ENCODE data around the gene TUBB4A. TPM values are rescaled to one million over a fixed set of nuclear protein-coding genes. Genes with fewer than 3 reads are reported as not detected.

TUBB4A gene
- total and polyA plus RNA-seq, 4 donors: 0.05 to 2.1 (median 0.18) TPM

DNA sequence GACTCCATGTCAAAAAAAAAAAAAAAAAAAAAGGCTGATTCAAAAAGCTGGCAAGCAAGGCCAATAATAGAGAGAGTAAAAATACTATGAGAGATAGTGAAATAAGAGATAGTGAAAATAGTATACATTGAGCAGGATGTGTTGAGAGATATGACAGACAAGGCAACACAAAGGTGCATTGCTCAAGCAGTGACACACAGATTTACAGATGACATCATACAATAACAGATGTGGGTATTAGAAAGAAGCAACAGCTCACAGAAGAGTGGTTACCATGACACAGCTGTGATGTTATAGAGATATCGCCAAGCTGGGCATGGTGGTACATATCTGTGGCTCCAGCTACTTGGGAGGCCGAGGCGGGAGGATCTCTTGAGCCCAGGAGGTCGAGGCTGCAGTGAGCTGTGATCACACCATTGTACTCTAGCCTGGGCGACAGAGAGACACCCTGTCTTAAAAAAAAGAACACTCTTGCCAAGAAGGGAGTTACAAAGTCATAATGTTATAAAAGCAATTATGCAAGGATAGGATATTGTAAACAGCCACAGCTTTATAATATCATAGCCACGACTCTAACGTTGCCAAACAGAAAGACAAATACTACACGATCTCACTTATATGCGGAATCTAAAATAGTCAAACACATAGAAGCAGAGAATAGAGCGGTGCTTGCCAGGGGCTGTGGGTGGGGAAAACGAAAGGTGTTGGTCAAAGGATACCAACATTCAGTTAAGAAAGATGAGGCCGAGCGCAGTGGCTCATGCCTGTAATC lies 39.0 kb upstream of the TUBB4A start:
- no peaks in the 10 kb centered on the region for H3K9me3 ChIP-seq (ENCODE audit: control insufficient read depth in 4 of 4, insufficient read depth in 3 of 4, low read length in 3 of 4)
- ATAC-seq (ENCODE audit: insufficient read depth, low FRiP score) (no peak), DNase-seq (peak; percentile 35 to 94 (median 76))
- no peaks in the 10 kb centered on the region for H3K27me3 ChIP-seq (ENCODE audit: control insufficient read depth in 3 of 3, insufficient read depth in 3 of 3, low read length in 2 of 3)
- WGBS, 2 donors: 66 to 82% methylated on average over 13 of the region's 13 CpGs
- H3K27ac ChIP-seq (ENCODE audit: low read depth in 1 of 2, low read length in 1 of 2): no peak overlapping the region
- no peaks in the 10 kb centered on the region for H3K36me3 ChIP-seq (ENCODE audit: control insufficient read depth in 4 of 4, insufficient read depth in 4 of 4, low read length in 4 of 4)
- H3K4me3 ChIP-seq: no peak overlapping the region
- H3K4me1 ChIP-seq (ENCODE audit: control insufficient read depth in 5 of 5, insufficient read depth in 5 of 5, low read length in 5 of 5): peaks cover 0 to 2% (median 0%) of the 10 kb centered on the region in 5 donors
- TF ChIP-seq, protein P1, sequence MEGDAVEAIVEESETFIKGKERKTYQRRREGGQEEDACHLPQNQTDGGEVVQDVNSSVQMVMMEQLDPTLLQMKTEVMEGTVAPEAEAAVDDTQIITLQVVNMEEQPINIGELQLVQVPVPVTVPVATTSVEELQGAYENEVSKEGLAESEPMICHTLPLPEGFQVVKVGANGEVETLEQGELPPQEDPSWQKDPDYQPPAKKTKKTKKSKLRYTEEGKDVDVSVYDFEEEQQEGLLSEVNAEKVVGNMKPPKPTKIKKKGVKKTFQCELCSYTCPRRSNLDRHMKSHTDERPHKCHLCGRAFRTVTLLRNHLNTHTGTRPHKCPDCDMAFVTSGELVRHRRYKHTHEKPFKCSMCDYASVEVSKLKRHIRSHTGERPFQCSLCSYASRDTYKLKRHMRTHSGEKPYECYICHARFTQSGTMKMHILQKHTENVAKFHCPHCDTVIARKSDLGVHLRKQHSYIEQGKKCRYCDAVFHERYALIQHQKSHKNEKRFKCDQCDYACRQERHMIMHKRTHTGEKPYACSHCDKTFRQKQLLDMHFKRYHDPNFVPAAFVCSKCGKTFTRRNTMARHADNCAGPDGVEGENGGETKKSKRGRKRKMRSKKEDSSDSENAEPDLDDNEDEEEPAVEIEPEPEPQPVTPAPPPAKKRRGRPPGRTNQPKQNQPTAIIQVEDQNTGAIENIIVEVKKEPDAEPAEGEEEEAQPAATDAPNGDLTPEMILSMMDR (IDR thresholded peaks at IDR 0.05; ENCODE audit: control extremely low read depth, extremely low read depth): no peak
- no peak overlapping the region for H3K9ac ChIP-seq (ENCODE audit: insufficient read depth in 1 of 2, low read length in 2 of 2)

DNA sequence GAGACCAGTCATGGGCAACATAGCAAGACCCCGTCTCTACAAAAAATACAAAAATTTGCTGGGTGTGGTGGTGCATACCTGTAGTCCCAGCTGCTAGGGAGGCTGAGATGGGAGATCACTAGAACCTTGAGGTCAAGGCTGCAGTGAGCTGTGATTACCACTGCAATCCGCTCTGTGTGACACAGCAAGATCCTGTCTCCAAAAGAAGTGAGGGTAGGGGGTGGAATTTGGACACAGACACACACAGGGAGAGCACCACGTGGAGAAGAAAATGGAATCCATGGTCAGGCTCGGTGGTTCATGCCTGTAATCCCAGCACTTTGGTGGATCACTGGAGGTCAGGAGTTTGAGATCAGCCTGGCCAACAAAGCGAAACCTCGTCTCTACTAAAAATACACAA lies 37.4 kb upstream of the TUBB4A start:
- WGBS, 2 donors: 87% methylated on average over 6 of the region's 6 CpGs
- Histone ChIP-seq H3K27ac (ENCODE audit: low read depth in 1 of 2, low read length in 1 of 2) (no peak overlapping the region), H3K4me1 (ENCODE audit: control insufficient read depth in 5 of 5, insufficient read depth in 5 of 5, low read length in 5 of 5) (peaks cover 0 to 2% (median 0%) of the 10 kb centered on the region in 5 donors), H3K9me3 (ENCODE audit: control insufficient read depth in 4 of 4, insufficient read depth in 3 of 4, low read length in 3 of 4) (peaks cover 0 to 3% (median 0%) of the 10 kb centered on the region in 4 donors), H3K9ac (ENCODE audit: insufficient read depth in 1 of 2, low read length in 2 of 2) (no peak overlapping the region), H3K4me3 (no peak overlapping the region), H3K27me3 (ENCODE audit: control insufficient read depth in 3 of 3, insufficient read depth in 3 of 3, low read length in 2 of 3) (peaks cover 0 to 3% (median 3%) of the 10 kb centered on the region in 3 donors), H3K36me3 (ENCODE audit: control insufficient read depth in 4 of 4, insufficient read depth in 4 of 4, low read length in 4 of 4) (peaks cover 0 to 5% (median 0%) of the 10 kb centered on the region in 4 donors)
- no peak for ATAC-seq (ENCODE audit: insufficient read depth, low FRiP score)
- TF ChIP-seq, protein P1 (IDR thresholded peaks at IDR 0.05; ENCODE audit: control extremely low read depth, extremely low read depth): no peak
- DNase-seq: no peak

DNA sequence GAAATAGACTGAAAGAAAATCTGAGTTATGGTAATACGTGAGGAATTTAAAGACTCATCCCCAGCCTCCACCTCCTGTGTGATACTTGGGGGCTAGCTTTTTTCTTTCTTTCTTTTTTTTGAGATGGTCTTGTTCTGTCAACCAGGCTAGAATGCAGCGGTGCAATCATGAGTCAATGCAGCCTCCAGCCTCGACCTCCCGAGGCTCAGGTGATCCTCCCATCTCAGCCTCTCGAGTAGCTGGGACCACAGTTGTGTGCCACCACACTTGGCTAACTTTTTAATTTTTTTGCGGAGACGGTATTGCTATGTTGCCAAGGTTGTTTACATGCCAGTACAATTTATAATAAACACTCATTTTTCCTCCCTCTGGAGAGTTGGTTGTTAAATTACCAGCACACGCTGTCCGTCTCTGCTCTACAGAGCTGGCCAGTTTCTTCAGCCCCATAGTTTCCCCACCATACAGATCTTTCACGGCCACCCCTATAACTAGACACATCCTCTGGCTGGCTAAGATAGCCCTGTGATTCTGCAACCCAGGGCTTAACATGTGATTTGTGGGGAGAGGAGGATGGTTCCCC lies 33.5 kb upstream of the TUBB4A start:
- peaks cover 0 to 6% (median 0%) of the 10 kb centered on the region in 4 donors for H3K36me3 ChIP-seq (ENCODE audit: control insufficient read depth in 4 of 4, insufficient read depth in 4 of 4, low read length in 4 of 4)

More for the DNA sequence above, 33.5 kb upstream of the TUBB4A start:
- Histone ChIP-seq H3K27ac (ENCODE audit: low read depth in 1 of 2, low read length in 1 of 2) (no peak overlapping the region), H3K9me3 (ENCODE audit: control insufficient read depth in 4 of 4, insufficient read depth in 3 of 4, low read length in 3 of 4) (peaks cover 0 to 3% (median 0%) of the 10 kb centered on the region in 4 donors), H3K9ac (ENCODE audit: insufficient read depth in 1 of 2, low read length in 2 of 2) (no peak overlapping the region), H3K4me1 (ENCODE audit: control insufficient read depth in 5 of 5, insufficient read depth in 5 of 5, low read length in 5 of 5) (peaks cover 0 to 10% (median 2%) of the 10 kb centered on the region in 5 donors), H3K27me3 (ENCODE audit: control insufficient read depth in 3 of 3, insufficient read depth in 3 of 3, low read length in 2 of 3) (peaks cover 0 to 23% (median 20%) of the 10 kb centered on the region in 3 donors), H3K4me3 (no peak overlapping the region)
- no peak for ATAC-seq (ENCODE audit: insufficient read depth, low FRiP score)
- DNase-seq: no peak
- 90 to 94% methylated on average over 10 of the region's 10 CpGs for WGBS, 2 donors
- TF ChIP-seq, protein P1 (IDR thresholded peaks at IDR 0.05; ENCODE audit: control extremely low read depth, extremely low read depth): no peak
